Endothelial cell of umbilical vein (primary cell): Measurements from ENCODE around the gene KRT83. TPM values are rescaled to one million over a fixed set of nuclear protein-coding genes. Genes with fewer than 3 reads are reported as not detected.

Experiments
- BruUV-seq: library from RNA; stranded (reverse); fragments of 400-500 nt; replicated peaks from 2 replicates; lab custom pipeline; 2021; lab: Mats Ljungman, UMichigan
- CTCF ChIA-PET: fragments of 300-600, 350-600 bp; sonication (Branson Sonifier 250); formaldehyde crosslinking; loops from one replicate; lab custom pipeline; 2021; ENCODE audit warnings: antibody characterized with exemption, inconsistent platforms; lab: Charles Lee
- POLR2A ChIA-PET: fragments of 300-600, 350-600 bp; sonication (Branson Sonifier 250); formaldehyde crosslinking; loops from one replicate; lab custom pipeline; 2021; ENCODE audit warnings: antibody characterized with exemption, inconsistent platforms; lab: Charles Lee
- DNase-seq: peaks from one replicate; pipeline ENCODE4 v3.0.0-alpha.2; 2011; ENCODE audit warnings: low read depth, low spot score
- FAIRE-seq: peaks from 2 replicates; lab custom pipeline; 2011; peaks lifted over from hg19 to GRCh38; lab: Jason Lieb, UNC
- H2AFZ ChIP-seq: 2 replicates; pipeline ENCODE4 v1.6.0; 2012; ENCODE audit warnings: low read depth, low read length, control low read depth, inconsistent platforms
- H3K27ac ChIP-seq: 2 replicates; pipeline ENCODE4 v1.5.1; 2011; ENCODE audit warnings: low read depth, mild to moderate bottlenecking, control low read depth, low read length, moderate library complexity; ENCODE audit not compliant: insufficient read depth
- H3K27me3 ChIP-seq, 2 experiments: 2 replicates each; pipeline versions ENCODE4 v1.6.0 to v1.6.1; 2011; ENCODE audit warnings: low read length in 2 of 2, mixed read lengths in 1 of 2; ENCODE audit not compliant: control insufficient read depth in 2 of 2, insufficient read depth in 2 of 2
- H3K36me3 ChIP-seq, 2 experiments: 2 replicates in 1 of 2; 3 replicates in 1 of 2; pipeline ENCODE4 v1.5.1; 2011; ENCODE audit warnings: low read length in 2 of 2, mild to moderate bottlenecking in 1 of 2, moderate library complexity in 1 of 2; ENCODE audit not compliant: control insufficient read depth in 2 of 2, insufficient read depth in 2 of 2; ENCODE audit errors: extremely low read depth in 1 of 2
- H3K4me1 ChIP-seq: 3 replicates; pipeline ENCODE4 v1.5.1; 2011; ENCODE audit warnings: mild to moderate bottlenecking, low read length; ENCODE audit not compliant: control insufficient read depth, insufficient read depth; ENCODE audit errors: extremely low read depth
- H3K4me2 ChIP-seq: 2 replicates; pipeline ENCODE4 v1.6.1; 2011; ENCODE audit warnings: low read length, control low read depth, mixed read lengths; ENCODE audit not compliant: insufficient read depth
- H3K4me3 ChIP-seq, 3 experiments: fragments of 200-600 bp in 1 of 3; sonication (generic), shearing (Covaris generic) in 1 of 3; replicated peaks in 1 of 3; 2 replicates each; pipeline ENCODE4 v1.5.1; 2011 to 2016; ENCODE audit warnings: control low read depth in 3 of 3, low read length in 3 of 3, mild to moderate bottlenecking in 2 of 3, inconsistent platforms in 1 of 3, low read depth in 1 of 3, moderate library complexity in 1 of 3; ENCODE audit not compliant: insufficient read depth in 1 of 3
- H3K79me2 ChIP-seq: 2 replicates; pipeline ENCODE4 v1.6.0; 2012; ENCODE audit warnings: low read length, inconsistent platforms; ENCODE audit not compliant: control insufficient read depth, insufficient read depth
- H3K9ac ChIP-seq: replicated peaks from 2 replicates; pipeline ENCODE3; 2011; ENCODE audit warnings: low read length, control low read depth; ENCODE audit not compliant: insufficient read depth; ENCODE audit errors: extremely low read depth
- H3K9me1 ChIP-seq: replicated peaks from 3 replicates; pipeline ENCODE4 v1.6.0; 2011; ENCODE audit warnings: mild to moderate bottlenecking, low read length; ENCODE audit not compliant: control insufficient read depth, insufficient read depth; ENCODE audit errors: extremely low read depth
- H3K9me3 ChIP-seq: replicated peaks from 2 replicates; pipeline ENCODE4 v1.5.1; 2012; ENCODE audit warnings: low read length, inconsistent platforms; ENCODE audit not compliant: control insufficient read depth, insufficient read depth
- H4K20me1 ChIP-seq: replicated peaks from 2 replicates; pipeline ENCODE3; 2011; ENCODE audit warnings: mild to moderate bottlenecking, low read length; ENCODE audit not compliant: control insufficient read depth, insufficient read depth; ENCODE audit errors: extremely low read depth
- FOS ChIP-seq: IDR thresholded peaks from 2 replicates; pipeline ENCODE4 v1.6.1; 2011; ENCODE audit warnings: mild to moderate bottlenecking, low read length, moderate library complexity, borderline replicate concordance; ENCODE audit not compliant: insufficient read depth
- dilution Hi-C: fragments of 300-500 bp; cut with MboI; formaldehyde crosslinking; loops from one replicate; pipeline ENCODE4 v1.15.0; 2019; ENCODE audit warnings: low sequenced_read_pairs; ENCODE audit not compliant: extremely low pct_ligation_motif_present
- intact Hi-C: fragments of 100-400 bp; cut with micrococcal nuclease; formaldehyde crosslinking; loops from one replicate; pipeline ENCODE4 v1.10.0; 2022
- polyA plus RNA-seq, 4 experiments: library from polyadenylated mRNA; depleted of rRNA in 3 of 4; stranded (reverse) in 3 of 4; unstranded in 1 of 4; fragments of >200 nt; gene quantifications; 2 replicates each; pipeline versions ENCODE4 v1.2.1 to v1.2.3, GENCODE V29; 2011 to 2012; ENCODE audit warnings: missing spikeins in 1 of 4
- total RNA-seq: library from RNA; stranded (reverse); gene quantifications from 2 replicates; pipeline ENCODE4 v1.2.3, GENCODE V29; 2021
- TF ChIP-seq, protein P1 (sequence below): IDR thresholded peaks from 2 replicates; pipeline ENCODE4 v1.6.1; 2011; ENCODE audit not compliant: insufficient read depth, insufficient read length
- TF ChIP-seq, protein P2 (sequence below), 2 donors: IDR thresholded peaks; 1 replicate in 1 of 2; 2 replicates in 1 of 2; pipeline ENCODE4 v1.5.1; 2011; ENCODE audit warnings: low read length in 2 of 2, mild to moderate bottlenecking in 2 of 2, moderate library complexity in 2 of 2, control low read depth in 1 of 2, inconsistent platforms in 1 of 2, low read depth in 1 of 2; ENCODE audit not compliant: insufficient read depth in 1 of 2; ENCODE audit errors: extremely low read depth in 1 of 2

The KRT83 gene
- total and polyA plus RNA-seq, 2 donors (not counting 3 experiments of a cell fraction or from before 2014, with no cell fraction given): not detected

DNA sequence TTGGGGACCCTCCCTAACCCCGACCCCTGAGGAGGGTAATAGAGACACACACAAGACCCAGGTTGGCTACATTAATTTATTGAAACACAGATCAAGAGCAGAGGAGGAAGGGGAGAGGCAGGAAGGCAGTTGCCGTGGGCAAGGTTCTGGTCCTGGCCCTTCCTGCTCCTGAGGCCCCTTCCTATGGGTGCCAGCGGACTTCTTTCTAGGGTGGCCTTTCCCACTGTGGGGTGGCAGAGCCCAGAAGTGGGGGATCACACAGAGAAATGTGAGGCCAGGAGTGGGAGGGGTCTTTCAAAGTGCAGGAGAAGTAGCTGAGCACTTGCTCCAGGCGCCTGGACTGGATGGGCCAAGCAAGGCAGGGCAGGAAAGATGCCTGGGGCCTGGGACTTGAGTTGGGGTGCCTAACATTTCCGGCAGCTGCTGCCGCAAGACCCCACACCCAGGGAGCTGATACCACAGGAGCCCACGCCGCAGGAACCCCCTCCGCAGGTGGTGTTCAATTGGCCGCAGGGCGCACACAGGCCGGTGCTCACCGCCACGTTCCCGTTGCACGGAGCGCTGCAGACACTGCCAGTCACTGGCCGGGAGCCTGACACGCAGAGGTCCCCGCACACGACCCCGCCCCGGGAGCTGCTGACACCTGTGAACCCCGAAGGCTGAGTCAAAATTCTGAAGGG, 35.2 kb downstream of the KRT83 start:
- no peaks in the 10 kb centered on the region for H3K9me3 ChIP-seq
- H4K20me1 ChIP-seq: no peaks in the 10 kb centered on the region
- ChIA-PET CTCF (interaction anchor here (1.2 to 2.4 kb wide), 3 partner anchors 11 to 42 kb away, joined by 3 to 9 read pairs (median 5); no protein-coding TSS in a partner anchor), POLR2A (interaction anchor here (0.7 kb wide), 1 partner anchor 19 kb away, joined by 3 read pairs; no protein-coding TSS in a partner anchor)
- BruUV-seq: no TSS peak
- no peak for FAIRE-seq
- H3K27me3 ChIP-seq: no peaks in the 10 kb centered on the region
- dilution Hi-C loops: no loop called here
- no peaks in the 10 kb centered on the region for H3K79me2 ChIP-seq
- TF ChIP-seq, protein P1, sequence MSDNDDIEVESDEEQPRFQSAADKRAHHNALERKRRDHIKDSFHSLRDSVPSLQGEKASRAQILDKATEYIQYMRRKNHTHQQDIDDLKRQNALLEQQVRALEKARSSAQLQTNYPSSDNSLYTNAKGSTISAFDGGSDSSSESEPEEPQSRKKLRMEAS: no peak
- TF ChIP-seq, protein P2, sequence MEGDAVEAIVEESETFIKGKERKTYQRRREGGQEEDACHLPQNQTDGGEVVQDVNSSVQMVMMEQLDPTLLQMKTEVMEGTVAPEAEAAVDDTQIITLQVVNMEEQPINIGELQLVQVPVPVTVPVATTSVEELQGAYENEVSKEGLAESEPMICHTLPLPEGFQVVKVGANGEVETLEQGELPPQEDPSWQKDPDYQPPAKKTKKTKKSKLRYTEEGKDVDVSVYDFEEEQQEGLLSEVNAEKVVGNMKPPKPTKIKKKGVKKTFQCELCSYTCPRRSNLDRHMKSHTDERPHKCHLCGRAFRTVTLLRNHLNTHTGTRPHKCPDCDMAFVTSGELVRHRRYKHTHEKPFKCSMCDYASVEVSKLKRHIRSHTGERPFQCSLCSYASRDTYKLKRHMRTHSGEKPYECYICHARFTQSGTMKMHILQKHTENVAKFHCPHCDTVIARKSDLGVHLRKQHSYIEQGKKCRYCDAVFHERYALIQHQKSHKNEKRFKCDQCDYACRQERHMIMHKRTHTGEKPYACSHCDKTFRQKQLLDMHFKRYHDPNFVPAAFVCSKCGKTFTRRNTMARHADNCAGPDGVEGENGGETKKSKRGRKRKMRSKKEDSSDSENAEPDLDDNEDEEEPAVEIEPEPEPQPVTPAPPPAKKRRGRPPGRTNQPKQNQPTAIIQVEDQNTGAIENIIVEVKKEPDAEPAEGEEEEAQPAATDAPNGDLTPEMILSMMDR (IDR thresholded peaks at IDR 0.05; ENCODE audit: extremely low read depth in 1 of 2, insufficient read depth in 1 of 2, low read depth in 1 of 2, low read length in 2 of 2): no peak
- no peak for TF ChIP-seq FOS
- H3K9ac ChIP-seq: no peak overlapping the region
- H3K36me3 ChIP-seq: no peaks in the 10 kb centered on the region
- no peaks in the 10 kb centered on the region for H3K4me1 ChIP-seq
- H3K9me1 ChIP-seq: no peaks in the 10 kb centered on the region
- no peak overlapping the region for H3K4me2 ChIP-seq
- no peak overlapping the region for H2AFZ ChIP-seq
- DNase-seq: no peak
- no peak overlapping the region for H3K4me3 ChIP-seq
- intact Hi-C loops: no loop called here
- no peak overlapping the region for H3K27ac ChIP-seq
